ENCODE results near the gene TMEM94.

The TMEM94 gene

DNA sequence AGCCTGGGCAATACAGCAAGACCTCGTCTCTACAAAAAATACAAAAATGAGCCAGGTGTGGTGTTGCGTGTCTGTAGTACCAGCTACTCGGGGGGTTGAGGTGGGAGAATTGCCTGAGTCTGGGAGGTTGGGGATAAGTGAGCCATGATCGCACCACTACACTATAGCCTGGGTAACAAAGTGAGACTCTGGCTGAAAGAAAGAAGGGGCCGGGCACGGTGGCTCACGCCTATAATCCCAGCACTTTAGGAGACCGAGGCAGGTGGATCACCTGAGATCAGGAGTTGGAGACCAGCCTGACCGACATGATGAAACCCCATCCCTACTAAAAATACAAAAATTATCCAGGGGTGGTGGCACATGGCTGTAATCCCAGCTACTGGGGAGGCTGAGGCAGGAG lies 40.4 kb upstream of the TMEM94 start:
- CTCF ChIA-PET: interaction anchor here (0.6 to 0.9 kb wide), 6 partner anchors 12 to 367 kb away, joined by 3 to 8 read pairs (median 4); partner anchors contain the start of gene SMIM5
- TF ChIP-seq ZNF114 (tag by site-specific recombination; IDR thresholded peaks at IDR 0.05): no peak
- TF ChIP-seq ZNF335 (tag by site-specific recombination; conservative IDR thresholded peaks at IDR 0.05): no peak
- no peak for TF ChIP-seq ZNF596 (tag by site-specific recombination; IDR thresholded peaks at IDR 0.05)
- no peak for TF ChIP-seq KLF17 (tag by site-specific recombination; IDR thresholded peaks at IDR 0.05)
- TF ChIP-seq, protein P1, sequence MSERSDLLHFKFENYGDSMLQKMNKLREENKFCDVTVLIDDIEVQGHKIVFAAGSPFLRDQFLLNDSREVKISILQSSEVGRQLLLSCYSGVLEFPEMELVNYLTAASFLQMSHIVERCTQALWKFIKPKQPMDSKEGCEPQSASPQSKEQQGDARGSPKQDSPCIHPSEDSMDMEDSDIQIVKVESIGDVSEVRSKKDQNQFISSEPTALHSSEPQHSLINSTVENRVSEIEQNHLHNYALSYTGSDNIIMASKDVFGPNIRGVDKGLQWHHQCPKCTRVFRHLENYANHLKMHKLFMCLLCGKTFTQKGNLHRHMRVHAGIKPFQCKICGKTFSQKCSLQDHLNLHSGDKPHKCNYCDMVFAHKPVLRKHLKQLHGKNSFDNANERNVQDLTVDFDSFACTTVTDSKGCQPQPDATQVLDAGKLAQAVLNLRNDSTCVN (tag by site-specific recombination; optimal IDR thresholded peaks at IDR 0.05): no peak
- TF ChIP-seq ZNF707 (tag by site-specific recombination; IDR thresholded peaks at IDR 0.05): no peak
- TF ChIP-seq HOXC10 (CRISPR knock-in tag; IDR thresholded peaks at IDR 0.05): no peak
- TF ChIP-seq ZNF518A (tag by site-specific recombination; conservative IDR thresholded peaks at IDR 0.05; ENCODE audit: low read depth): no peak
- POLR2A ChIA-PET: interaction anchor here (0.7 kb wide), 2 partner anchors 163 to 851 kb away, joined by 3 read pairs; no protein-coding TSS in a partner anchor
- Histone ChIP-seq H3K27ac (ENCODE audit: extremely low read depth, low read depth, low read length) (no peak overlapping the region), H3K36me3 (ENCODE audit: control insufficient read depth in 2 of 2, insufficient read depth in 1 of 2, low read length in 2 of 2) (no peaks in the 10 kb centered on the region), H3K9me3 (ENCODE audit: control insufficient read depth, insufficient read depth, low read depth, low read length) (no peaks in the 10 kb centered on the region), H3K4me3 (ENCODE audit: low read depth, low read length) (no peak overlapping the region), H3K4me1 (ENCODE audit: control insufficient read depth, insufficient read depth, low read length) (no peaks in the 10 kb centered on the region)

DNA sequence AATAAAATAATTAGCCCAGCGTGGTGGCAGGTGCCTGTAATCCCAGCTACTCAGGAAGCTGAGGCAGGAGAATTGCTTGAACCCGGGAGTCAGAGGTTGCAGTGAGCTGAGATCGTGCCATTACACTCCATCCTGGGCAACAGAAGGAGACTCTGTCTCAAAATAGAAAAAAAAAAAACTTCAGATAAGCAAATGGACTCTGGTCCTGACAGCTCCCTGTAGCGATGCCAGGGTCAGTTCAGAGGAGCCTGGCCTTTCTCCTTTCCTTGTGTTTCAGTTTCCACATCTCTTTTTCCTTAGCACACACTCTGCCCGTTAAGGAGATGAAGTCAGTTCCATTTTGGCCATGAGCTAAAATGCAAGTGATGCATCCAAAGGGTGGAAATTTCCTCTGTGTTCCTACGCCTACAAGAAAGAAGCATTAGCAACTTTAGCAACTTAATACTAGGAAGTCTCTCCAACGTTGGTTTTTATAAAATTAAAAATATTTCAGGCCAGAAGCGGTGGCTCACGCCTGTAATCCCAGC lies 39.3 kb upstream of the TMEM94 start:
- no peak for TF ChIP-seq TSHZ1 (tag by site-specific recombination; IDR thresholded peaks at IDR 0.05; ENCODE audit: borderline replicate concordance)
- TF ChIP-seq SP3 (tag by site-specific recombination; IDR thresholded peaks at IDR 0.05): no peak
- TF ChIP-seq ZNF169 (tag by site-specific recombination; IDR thresholded peaks at IDR 0.05): no peak
- TF ChIP-seq WT1 (tag by site-specific recombination; IDR thresholded peaks at IDR 0.05): no peak
- TF ChIP-seq ZNF624 (tag by site-specific recombination; IDR thresholded peaks at IDR 0.05): no peak
- TF ChIP-seq KLF16 (tag by site-specific recombination; IDR thresholded peaks at IDR 0.05): no peak
- no peak for TF ChIP-seq ZNF488 (tag by site-specific recombination; IDR thresholded peaks at IDR 0.05)
- no peaks in the 10 kb centered on the region for H3K9me3 ChIP-seq (ENCODE audit: control insufficient read depth, insufficient read depth, low read depth, low read length)
- POLR2A ChIA-PET: no interaction called here
- no peaks in the 10 kb centered on the region for H3K36me3 ChIP-seq (ENCODE audit: control insufficient read depth in 2 of 2, insufficient read depth in 1 of 2, low read length in 2 of 2)
- no peaks in the 10 kb centered on the region for H3K4me1 ChIP-seq (ENCODE audit: control insufficient read depth, insufficient read depth, low read length)
- no peak overlapping the region for H3K27ac ChIP-seq (ENCODE audit: extremely low read depth, low read depth, low read length)
- H3K4me3 ChIP-seq (ENCODE audit: low read depth, low read length): no peak overlapping the region
- CTCF ChIA-PET: interaction anchor here (0.6 to 1.1 kb wide), 7 partner anchors 9 to 1021 kb away, joined by 3 to 7 read pairs (median 4); partner anchors contain the start of gene MRPS7
